ENCODE data around the gene TMEM238.
"Not testable (repeated sequence)": the region's sequence is repeated elsewhere in the genome, so short reads cannot be mapped to it uniquely, and the experiment has no call there.

TMEM238 gene

DNA sequence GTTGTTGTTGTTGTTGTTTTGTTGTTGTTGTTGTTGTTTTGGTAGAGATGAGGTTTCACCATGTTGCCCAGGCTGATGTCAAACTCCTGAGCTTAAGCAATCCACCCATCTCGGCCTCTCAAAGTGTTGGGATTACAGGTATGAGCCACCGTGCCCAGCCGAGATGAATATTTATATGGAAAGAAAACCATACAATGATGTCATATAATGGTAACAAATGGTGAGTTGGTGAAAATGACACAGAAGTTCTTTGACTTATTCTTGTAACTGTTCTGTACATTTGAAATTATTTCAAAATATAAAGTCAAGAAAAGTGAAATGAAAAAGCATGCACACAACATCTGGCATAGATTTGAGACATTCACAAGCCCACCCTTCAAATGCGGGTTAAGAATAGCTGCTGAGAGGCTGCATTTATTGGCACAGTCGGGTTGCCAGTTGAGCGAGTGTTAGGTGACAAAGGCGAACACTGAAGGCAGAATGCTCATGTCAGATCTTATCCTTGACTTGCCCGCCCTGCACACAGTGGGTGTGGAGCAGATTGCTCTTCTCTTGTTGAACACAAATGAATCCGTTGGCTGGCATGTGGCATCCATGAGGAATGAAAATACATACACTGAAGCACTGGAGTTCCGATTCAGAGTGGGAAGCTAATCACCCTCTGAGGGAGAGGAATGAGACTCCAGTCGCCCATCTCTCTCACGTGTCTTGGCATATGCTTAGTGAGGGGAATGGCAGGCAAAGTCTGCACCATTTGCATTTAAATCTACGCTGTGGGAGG lies 39.3 kb upstream of the TMEM238 start:
- DNase-seq (ENCODE audit: low read depth), result no peak
- in situ Hi-C loops (cut with HindIII; ENCODE audit: low sequenced_read_pairs), result no loop called here
- TF ChIP-seq, protein P1, sequence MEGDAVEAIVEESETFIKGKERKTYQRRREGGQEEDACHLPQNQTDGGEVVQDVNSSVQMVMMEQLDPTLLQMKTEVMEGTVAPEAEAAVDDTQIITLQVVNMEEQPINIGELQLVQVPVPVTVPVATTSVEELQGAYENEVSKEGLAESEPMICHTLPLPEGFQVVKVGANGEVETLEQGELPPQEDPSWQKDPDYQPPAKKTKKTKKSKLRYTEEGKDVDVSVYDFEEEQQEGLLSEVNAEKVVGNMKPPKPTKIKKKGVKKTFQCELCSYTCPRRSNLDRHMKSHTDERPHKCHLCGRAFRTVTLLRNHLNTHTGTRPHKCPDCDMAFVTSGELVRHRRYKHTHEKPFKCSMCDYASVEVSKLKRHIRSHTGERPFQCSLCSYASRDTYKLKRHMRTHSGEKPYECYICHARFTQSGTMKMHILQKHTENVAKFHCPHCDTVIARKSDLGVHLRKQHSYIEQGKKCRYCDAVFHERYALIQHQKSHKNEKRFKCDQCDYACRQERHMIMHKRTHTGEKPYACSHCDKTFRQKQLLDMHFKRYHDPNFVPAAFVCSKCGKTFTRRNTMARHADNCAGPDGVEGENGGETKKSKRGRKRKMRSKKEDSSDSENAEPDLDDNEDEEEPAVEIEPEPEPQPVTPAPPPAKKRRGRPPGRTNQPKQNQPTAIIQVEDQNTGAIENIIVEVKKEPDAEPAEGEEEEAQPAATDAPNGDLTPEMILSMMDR (IDR thresholded peaks at IDR 0.05; ENCODE audit: low read depth, low read length, missing control alignments), result no peak
- H3K4me3 ChIP-seq (ENCODE audit: low read depth, low read length), result no peak overlapping the region

DNA sequence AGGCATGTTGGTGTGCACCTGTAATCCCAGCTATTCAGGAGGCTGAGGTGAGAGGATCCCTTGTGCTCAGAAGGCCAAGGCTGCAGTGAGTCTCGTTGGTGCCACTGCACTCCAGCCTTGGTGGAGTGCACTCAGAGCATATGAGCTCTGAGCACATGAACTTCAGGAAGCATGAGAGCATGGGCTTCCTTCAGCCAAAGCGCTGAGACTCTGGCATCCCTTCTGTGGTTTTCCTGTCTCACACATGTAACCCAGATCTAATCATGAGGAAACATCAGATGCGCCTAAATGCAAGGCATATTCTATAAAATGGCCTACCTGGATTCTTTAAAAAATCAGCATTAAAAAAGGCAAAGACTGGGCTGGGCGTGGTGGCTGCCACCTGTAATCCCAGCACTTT lies 37.2 kb upstream of the TMEM238 start:
- DNase-seq (ENCODE audit: low read depth); in situ Hi-C loops (cut with HindIII; ENCODE audit: low sequenced_read_pairs); H3K4me3 ChIP-seq (ENCODE audit: low read depth, low read length): not testable (repeated sequence)

DNA sequence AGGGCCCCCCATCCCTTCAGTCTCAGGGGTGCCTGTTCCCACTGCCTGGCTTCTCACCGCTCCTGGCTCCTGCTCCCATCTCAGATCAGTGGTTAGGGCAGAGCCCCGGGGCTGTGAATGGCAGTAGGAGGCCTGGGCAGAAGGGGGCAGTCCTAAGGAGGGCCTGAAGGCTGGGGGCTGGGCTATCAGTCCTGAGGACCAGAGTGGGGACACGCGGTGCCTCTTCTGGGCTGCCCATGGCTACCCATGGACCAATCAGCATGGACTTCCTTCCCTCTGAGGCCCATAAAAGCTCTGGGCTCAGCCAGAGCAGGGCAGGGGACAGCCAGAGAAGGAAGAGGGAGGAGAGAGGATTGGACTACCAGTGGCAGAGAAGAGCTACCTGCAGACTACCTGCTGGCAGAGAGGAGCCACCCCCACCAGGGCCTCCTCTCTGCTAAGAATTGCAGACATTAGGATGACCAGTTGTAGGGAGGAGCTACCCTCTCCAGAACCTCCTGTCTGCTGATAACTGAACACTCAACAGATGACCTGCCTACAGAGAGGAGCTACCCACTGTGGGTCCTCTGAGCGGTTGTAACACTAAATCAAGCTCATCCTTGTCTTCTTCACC lies 35.6 kb upstream of the TMEM238 start:
- DNase-seq (ENCODE audit: low read depth), result no peak
- in situ Hi-C loops (cut with HindIII; ENCODE audit: low sequenced_read_pairs), result loop anchor here (10.0 kb wide), 1 partner anchor 245 kb away; no protein-coding TSS in a partner anchor
- TF ChIP-seq, protein P1 (IDR thresholded peaks at IDR 0.05; ENCODE audit: low read depth, low read length, missing control alignments), result no peak
- H3K4me3 ChIP-seq (ENCODE audit: low read depth, low read length), result no peak overlapping the region

DNA sequence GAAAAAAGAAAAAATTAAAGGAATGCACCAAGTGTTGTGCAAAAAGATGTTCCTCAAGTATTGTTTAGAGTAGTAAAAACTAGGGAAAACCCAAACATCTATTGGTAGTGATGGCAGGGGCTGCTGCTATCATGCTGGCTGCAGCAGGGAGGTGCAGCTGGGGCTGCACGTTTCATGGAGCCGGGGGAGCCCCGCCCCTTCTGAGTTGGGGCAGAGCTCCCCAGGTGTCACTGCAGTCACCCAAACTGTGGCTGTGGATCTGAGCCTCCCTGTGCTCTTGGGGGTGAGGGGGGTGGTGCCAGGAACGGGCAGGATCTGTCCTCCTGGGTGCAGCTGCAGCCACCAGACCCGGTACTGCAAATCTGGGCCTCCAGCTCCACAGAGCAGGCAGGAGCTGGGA lies 35.0 kb upstream of the TMEM238 start:
- TF ChIP-seq, protein P1 (IDR thresholded peaks at IDR 0.05; ENCODE audit: low read depth, low read length, missing control alignments), result no peak
- no peak overlapping the region for H3K4me3 ChIP-seq (ENCODE audit: low read depth, low read length)
- no peak for DNase-seq (ENCODE audit: low read depth)
- in situ Hi-C loops (cut with HindIII; ENCODE audit: low sequenced_read_pairs), result loop anchor here (10.0 kb wide), 1 partner anchor 244 kb away; no protein-coding TSS in a partner anchor

DNA sequence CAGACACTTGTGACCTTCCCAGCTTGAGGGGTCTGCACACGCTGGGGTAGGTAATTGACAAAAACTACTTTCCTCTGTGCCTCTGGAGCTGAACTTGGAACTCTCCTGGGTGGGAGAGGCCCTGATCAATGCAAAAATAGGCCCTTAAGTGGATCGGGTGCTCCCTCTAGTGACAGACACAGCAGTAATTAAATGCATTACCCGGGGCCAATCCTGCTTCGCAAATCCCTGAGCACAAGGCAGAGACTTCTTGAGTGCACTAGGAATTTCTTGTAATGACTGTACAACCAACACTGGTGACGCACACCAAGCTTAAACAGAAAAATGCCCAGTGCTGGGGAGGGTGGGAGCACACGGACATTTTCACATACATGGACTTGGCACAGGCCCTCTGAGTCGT lies 34.1 kb upstream of the TMEM238 start:
- TF ChIP-seq, protein P1 (IDR thresholded peaks at IDR 0.05; ENCODE audit: low read depth, low read length, missing control alignments), result peak; percentile 78
- no peak overlapping the region for H3K4me3 ChIP-seq (ENCODE audit: low read depth, low read length)
- in situ Hi-C loops (cut with HindIII; ENCODE audit: low sequenced_read_pairs), result loop anchor here (10.0 kb wide), 1 partner anchor 243 kb away; no protein-coding TSS in a partner anchor
- DNase-seq (ENCODE audit: low read depth), result peak; percentile 76

DNA sequence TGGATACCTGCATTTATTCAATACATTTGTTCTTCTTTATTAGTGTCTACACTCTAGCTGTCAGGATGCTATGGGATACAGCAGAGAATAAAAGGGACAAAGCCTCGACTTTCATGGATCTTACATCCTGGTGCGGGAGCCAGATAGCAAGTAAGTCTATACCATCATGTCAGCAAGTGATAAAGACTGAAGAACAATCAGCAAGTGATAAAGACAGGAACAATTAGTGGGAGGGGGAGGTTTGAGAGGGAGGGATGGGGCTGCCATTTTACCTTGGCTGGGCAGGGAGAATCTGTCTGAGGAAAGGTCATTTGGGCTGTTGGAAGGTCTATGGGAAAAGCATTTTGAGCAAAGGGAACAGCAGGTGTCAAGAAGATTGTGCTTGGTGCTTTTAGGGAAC lies 26.1 kb upstream of the TMEM238 start:
- no peak overlapping the region for H3K4me3 ChIP-seq (ENCODE audit: low read depth, low read length)
- DNase-seq (ENCODE audit: low read depth), result no peak
- in situ Hi-C loops (cut with HindIII; ENCODE audit: low sequenced_read_pairs), result loop anchor here (10.0 kb wide), 1 partner anchor 235 kb away; no protein-coding TSS in a partner anchor
- TF ChIP-seq, protein P1 (IDR thresholded peaks at IDR 0.05; ENCODE audit: low read depth, low read length, missing control alignments), result no peak

DNA sequence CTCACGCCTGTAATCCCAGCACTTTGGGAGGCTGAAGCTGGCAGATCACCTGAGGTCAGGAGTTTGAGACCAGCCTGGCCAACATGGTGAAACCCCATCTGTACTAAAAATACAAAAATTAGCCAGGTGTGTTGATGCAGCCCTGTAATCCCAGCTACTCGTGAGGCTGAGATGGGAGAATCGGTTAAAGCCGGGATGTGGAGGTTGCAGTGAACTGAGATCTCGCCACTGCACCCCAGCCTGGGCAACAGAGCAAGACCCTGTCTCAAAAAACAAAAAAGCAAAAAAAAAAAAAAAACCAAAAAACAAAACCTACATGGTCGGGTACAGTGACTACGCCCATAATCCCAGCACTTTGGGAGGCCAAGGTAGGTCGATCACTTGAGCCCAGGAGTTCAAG lies 25.1 kb upstream of the TMEM238 start:
- DNase-seq (ENCODE audit: low read depth); in situ Hi-C loops (cut with HindIII; ENCODE audit: low sequenced_read_pairs); H3K4me3 ChIP-seq (ENCODE audit: low read depth, low read length): not testable (repeated sequence)
